GM21529 (cell line): Measurements from ENCODE around the gene PPP1R13B.
"Not testable (repeated sequence)": the region's sequence is repeated elsewhere in the genome, so short reads cannot be mapped to it uniquely, and the experiment has no call there.

Source experiments
- ATAC-seq: cut with Tn5 transposase; IDR thresholded peaks from one replicate; pipeline ENCODE4 v1.9.1; 2021; ENCODE audit not compliant: unreplicated experiment

The PPP1R13B gene

DNA sequence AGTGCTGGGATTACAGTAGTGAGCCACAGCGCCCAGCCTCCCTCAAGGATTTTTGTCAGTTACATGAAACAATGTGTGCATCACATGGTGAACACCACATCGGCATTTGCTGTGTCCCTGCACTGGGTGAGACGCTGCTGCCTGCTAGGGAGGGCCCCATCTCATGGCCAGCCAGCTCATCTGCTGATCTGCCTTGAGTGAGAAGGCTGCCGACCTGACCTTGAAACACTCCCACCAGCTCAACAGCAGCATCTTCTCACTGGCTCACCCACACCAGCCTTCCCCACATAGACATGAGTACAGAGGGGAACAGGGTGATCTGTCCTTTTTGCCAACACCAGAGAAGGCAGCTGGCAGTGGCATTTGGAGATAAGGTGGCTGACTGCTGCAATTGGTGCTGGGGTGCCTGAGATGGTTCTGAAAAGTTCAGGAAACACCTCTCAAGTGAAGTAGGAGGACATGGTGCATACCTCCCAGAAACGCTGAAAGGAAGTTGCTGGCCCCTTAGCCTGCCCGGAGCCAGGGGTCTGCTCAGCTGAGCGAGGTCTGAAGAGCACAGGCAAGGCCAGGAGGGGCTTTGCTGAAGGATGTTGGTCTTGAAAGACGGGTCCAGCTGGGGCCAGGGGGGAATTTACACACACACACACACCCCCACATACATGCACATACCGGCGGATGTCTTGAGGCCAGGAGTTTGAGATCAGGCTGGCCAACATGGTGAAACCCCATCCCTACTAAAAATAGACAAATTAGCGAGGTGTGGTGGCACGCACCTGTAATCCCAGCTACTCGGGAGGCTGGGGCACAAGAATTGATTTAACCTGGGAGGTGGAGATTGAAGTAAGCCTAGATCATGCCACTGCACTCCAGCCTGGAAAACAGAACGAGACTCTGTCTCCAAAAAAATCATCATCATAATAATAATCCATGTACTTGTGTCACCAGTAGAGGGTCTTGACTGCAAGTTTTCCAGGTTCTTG, 14.3 kb upstream of the PPP1R13B start:
- no peak for ATAC-seq

DNA sequence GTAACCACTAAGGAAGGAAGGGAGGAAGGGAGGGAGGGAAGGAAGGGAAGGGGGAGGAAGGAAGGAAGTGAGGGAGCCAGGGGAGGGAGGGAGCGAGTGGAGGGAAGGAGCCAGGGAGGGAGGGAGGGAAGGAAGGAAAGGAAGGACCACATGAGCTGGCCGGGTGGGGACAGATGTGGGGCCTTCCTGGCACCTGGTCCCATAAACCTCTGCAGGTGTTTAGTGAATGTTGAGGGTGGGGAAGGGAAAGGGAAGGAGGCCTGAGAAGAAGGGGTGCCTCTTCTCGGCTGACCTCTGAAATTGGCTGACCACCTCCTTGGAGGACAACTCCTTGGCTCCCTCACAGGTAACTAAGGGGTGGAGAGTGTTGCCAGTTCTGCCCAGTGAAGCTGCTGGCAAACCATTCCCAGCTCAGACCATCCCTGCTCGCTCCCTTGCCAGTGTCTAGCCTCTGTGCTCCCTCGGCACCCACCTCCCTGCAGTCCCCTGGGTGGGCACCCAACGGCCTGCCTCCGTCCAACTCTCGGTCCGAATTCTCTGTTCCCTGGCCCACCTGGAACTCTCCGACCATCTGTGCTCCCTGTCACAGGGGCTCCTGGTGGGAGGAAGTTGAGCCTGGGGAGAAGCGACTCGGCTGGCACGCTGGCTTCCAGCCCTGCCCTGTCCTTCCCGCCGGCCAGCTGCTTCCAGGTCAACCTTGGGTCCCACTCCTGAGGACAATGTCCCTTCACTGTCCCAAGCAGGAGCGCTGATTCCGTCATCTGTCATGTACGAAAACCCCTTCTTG, 12.2 kb upstream of the PPP1R13B start:
- no peak for ATAC-seq

DNA sequence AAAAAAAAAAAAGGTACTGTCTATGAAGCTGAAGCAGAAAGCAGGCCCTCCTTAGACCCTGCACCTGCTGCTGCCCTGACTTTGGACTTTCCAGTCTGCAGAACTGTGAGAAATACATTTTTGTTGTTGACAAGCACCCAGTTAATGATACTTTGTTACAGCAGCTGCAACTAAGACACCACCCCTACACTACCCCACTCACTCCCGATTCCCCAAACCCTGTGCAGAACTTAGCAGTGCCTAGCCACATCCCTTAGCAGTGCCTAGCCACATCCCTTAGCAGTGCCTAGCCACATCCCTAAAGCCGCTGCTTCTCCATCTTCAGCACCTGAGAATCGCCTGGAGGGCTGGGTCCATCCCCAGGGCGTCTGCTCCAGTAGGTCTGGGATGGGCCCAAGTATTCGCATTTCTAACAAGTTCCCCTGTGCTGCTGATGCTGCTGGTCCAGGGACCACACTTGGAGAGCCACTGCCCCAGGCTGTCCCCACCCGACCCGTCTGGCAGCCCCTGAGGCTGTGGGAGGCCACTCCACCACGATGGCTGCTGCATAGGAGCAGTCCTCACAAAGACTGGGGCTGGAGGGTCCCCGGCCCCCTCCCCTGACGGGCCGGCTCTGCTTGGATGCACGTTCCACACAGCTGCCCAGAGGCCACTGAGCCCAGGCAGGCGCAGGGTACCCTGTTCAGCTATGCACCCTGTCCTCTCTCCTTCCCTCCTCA, 10.8 kb upstream of the PPP1R13B start:
- no peak for ATAC-seq

DNA sequence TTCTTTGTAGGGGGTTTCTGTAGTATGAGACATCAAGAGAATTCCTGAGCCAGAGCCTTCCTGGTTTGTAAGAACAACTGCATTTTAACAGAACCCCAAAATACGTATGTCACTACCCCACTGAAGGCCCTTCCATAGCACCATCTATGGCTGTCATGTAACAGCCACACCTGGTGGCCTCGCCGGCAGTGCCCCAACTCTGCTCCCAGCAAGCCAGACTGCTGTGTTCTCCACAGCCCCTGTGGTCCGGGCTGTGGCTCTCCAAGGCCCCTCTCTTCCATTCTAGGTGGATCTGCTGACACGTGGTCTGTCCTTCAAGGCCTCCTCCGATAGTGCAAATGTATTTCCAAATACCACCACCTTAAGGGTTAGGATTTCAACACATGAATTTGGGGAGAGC, 9.9 kb upstream of the PPP1R13B start:
- ATAC-seq = no peak

DNA sequence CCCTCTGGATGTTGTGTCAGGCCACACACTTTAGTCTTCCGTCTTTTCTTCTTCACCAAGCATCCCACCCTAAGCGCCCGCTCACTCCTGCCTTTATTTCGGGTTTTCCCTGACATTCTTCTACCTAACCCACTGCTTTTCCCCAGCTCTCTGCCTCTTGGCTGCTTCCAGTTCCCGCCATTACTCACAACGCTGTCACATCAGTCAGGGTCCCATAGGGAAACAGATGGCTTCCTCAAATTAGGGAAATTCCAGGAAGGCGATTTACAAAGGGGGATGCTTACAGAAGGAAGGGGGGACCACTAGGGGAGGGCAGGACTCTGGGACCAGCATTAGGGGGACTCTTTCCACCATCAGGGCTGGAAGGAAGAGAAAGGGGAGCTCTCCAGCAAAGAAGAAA, 9.2 kb upstream of the PPP1R13B start:
- no peak for ATAC-seq

DNA sequence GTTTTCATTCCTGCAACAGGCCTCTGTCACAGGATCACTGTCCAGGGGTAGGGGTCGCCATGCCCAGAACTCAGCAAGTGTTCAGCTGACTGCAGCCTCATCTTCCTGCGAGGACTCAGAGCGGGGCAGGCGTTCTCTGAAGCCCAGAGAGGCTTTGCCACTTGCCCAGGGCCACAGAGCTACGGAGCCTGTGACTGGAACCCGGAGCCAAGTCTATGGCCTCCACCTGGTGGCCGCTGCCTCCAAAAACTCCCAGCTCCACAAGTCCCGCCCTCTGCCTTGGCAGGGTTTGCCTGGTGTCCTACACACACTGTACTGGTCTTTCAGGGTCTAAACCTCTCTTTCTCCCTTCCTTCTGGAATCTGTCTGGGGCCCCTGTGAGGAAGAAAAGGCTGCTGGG, 8.7 kb upstream of the PPP1R13B start:
- ATAC-seq = no peak

DNA sequence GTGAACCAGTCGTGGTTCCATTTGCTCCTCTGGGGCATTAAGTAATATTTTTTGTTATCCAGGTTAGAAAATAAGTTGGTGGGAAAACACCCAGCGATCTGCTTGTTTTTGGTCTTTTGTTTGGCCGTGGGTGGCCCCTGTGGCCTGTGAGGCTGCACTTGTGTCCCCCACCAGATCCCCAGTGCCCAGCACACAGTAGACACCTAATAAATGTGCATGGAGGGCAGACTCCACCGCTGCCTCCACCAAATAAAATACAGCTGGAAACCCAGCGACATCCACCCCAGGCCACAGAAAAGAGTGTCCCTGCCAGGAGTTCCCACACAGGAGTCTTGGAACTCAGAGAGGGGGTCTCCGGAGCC, 8.3 kb upstream of the PPP1R13B start:
- no peak for ATAC-seq

DNA sequence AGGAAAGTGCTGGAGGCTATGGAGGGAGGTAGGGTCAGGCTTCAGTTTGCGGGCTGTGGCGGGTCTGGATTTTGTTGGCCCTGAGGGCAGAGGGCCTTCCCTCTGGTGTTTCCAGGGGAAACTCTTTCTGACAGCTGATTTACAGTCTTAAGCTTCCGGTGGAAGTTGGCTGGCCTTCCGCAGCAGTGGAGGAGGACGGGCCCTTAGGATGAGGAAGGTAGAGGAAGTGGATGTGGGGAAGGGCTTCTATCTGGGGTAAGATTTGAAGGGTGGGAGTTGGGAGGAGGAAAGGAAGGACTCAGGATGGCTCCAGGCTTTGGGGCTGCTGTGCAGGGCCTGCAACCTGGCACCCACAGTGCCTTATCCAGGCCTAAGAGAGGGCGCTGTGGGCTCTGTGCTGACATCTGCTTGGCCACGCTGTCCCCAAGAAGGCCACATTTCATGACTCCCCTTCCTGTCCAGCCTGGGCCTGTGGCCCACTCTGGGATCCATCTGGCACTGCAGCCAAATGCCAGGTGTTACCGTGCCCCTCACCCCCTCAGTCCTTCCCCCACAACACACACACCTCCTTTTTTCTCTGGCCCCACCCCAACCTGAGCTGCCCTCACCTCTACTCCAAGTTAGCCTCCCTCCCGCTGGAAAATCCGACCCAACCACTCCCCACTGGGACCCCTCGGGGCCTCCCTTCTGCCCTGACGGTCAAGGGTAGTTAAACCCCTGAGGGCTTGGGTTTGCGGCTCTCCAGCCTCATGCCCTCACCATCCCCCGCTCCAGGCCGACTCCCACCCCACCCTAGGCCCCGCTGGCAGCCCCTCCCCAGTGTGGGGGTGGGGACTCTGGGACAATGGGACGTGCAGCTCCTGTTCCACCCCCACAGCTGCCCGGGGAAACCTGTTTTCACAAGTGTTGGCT, 7.7 kb upstream of the PPP1R13B start:
- no peak for ATAC-seq

DNA sequence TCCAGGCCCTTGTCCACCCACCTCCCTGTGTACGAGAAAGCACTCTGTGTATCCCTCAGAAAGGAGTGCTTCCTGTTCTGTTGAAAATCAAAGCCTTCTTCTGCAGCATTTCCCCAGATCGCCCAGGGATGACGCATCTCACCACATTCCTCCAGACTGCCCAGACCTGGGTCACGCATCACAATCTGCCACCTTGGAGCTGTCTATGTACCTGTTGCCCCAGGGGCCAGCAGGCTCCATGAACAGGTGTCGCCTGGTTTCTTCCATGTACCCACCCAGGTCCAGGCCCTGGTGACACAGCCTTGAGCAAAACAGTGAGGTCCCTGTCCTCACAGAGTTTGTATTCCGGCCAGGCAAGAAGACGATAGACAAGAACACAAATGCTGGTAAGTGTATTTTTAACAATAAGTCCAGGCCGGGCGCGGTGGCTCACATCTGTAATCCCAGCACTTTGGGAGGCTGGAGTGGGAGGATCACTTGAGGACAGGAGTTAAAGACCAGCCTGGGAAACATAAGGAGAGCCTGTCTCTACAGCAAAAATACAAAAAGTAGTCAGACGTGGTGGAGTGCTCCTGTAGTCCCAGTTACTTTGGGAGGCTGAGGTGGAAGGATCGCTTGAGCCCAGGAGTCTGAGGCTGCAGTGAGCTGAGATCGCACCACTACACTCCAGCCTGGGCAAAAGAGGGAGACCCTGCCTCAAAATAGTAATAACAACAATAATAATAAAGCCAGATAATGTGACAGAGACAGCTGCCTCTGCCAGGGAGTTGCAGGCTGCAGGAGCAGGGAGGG, 6.8 kb upstream of the PPP1R13B start:
- no peak for ATAC-seq

DNA sequence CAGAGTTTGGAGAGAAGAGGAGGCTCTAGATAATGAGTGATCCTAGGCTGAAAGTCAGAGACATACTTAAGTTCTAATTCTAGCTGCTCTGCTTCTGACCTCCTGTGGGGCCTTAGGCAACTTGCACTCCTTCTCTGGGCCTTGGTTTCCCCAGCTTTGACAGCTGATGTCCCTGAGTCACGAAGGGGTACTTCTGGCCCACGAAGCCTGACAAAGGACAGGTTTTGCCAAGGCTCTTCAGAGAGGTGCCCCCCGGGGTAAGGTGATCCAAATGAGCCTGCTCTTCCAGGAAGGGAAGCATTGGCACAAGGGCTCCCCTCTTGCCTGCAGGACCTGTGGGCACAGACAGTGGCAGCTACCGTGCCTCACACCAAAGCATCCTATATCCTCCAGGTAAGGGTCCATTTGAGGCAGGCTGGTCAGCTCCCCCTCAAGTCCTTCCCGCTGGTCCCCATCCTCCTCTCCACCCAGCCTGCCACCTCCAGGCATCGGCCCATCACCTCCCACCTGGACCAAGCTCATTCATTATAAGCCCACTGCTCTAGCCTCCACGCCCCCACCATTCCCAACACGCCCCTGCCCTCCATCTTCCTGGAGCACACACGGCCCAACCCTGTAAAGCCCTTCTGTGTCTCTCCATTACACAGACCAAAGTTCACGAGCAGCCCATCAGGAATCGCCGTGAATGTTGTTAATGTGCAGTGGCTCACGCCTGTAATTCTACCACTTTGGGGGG, 1.9 kb upstream of the PPP1R13B start:
- ATAC-seq = no peak

DNA sequence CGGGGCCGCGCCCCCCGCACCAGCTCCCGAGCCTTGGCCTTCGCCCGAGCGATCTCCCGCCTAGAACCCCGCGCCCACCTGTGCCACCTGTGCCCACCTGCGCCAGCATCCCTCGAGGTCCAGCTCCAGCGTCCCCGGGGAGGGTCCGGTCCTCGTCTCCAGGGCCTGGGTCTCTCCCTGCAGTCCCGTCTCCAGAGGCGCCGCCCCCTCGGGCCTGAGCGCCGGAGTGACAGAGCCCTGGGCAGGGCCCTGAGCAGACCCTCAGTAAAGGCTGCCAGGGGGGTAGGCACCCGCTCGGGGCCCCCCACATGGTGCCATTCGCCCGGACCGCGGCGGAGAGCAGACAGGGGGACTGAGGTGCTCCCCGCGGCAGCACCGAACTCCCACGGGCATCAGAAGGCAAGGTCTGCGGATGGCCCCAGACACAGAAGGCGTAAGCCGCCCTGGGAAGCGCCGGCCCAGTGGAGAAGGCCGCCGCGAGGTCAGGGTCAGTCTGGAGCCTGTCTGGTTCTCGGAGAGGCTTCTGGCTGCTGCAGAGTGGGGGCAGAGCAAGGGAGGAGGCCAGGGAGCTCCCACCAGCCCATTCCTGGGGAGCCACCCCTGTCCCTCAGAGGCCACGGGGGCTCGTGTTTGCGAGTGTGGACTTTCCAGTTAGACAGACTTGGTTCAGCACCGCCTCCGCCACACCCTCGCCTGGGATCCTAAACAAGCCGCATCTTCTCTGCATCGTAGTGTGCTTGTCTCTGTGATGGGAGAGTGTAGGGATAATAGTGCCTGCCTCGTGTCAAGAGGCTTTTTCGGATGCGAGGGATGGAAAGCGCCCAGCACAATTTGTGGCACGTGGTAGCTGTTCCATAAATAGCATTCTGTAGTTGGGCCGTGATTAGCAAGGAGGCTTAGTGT, 1.1 kb upstream of the PPP1R13B start:
- no peak for ATAC-seq

DNA sequence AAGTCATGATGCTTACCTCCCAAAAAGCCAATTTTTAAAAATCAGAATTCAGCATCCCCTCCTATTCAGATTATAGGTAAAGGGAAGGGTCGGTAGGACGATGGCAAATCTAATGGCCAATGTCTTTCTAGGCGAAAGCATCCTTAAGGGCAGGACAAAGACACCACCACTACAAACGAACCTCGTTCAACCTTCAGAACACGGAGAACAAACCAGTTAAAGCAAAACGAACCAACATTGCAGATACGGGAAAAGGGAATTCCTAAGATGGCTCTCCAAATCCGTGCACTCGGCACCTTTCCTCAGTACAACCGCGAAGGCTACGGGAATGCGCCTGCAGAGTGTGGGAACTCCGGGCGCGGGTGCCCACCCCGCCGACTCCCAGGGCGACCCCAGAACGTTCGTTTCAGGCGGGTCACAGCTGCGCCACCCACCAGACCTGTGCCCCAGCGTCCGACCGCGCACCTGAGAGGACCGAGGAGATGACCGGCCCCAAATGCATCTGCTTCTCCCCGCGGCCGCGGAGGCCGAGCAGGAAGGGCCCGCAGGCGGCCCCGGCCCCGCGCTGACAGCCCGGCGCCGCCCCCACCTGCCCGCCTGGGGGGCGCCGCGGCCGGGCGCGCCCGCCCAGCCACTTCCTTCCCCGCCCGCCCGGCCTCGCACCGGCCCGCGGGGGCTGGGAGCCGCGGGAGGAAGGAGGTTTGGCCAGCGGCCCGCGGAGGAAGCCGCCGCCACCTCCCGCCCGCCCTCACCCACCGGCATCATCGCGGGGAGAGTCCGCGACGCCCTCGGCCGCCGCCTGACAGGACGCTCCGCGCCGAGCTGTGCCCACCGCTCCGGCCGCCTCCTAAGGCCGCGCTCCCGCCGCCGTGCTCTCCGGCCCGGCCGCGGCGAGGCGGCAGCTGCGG, 578 bp downstream of the PPP1R13B start:
- ATAC-seq = peak; percentile 30

DNA sequence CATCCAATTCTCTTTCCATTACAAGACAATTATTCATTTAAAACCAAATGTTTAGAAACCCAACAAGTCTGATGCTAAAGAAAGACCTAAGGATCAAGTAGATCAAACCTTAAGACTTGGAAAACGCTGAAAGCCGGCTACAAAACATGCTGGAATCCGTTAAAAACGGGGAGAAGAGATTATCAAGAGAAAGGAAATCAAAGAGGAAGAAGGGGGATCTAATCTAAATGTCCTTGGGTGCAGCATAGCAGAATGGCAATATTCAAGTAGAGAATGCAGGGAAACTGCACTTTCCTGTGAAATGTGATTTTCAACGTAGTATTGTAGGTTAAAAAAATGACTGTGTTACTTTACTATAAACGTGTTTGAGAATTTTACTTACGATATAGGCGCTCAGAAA, 1.3 kb downstream of the PPP1R13B start:
- ATAC-seq = no peak

DNA sequence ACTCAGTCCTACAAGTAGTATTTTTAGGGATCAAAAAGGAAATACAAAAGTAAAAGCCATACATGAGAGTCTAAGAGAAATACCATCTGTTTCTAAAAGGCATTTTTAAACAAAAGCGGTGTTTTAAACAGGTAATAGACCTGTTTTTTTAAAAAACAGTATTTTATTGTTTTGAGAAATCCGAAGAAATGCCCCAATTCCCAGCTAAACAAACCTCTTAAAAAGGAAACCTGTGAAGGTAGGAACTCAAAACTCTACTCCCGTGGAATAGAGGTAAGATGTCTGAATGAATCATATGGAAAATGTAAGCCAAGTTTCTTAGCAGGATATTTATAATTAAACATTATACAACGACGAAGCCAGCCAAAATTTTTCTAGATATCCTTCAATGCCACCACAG, 2.0 kb downstream of the PPP1R13B start:
- no peak for ATAC-seq

DNA sequence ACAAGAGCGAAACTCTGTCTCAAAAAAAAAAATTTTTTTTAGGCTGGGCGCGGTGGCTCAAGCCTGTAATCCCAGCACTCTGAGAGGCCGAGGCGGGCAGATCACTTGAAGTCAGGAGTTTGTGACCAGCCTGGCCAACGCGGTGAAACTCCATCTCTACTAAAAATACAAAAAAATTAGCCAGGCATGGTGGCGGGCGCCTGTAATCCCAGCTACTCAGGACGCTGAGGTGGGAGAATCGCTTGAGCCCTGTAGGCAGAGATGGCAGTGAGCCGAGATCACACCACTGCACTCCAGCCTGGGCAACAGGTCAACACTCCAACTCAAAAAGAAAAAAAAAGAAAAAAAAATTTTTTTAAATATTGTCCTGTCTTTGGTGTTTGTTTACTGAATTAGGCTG, 6.1 kb downstream of the PPP1R13B start:
- not testable (repeated sequence) for ATAC-seq

DNA sequence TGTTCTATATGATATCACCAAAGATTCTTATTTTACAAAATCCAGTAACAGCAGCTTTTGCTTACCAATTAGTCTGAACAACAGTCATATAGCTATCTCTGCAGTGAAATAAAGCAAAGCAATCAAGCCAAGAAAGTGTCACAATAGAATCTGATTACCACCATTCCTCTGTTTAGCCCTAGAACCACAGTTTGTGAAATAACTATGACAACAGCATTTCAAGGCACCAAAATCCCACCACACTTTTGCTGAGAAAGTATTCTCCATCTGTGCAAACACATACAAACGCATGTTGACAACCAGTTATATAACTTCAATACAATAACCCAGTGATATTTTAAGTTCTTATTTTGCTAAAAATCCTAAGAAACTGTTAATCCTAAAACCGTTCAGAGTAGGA, 7.4 kb downstream of the PPP1R13B start:
- no peak for ATAC-seq

DNA sequence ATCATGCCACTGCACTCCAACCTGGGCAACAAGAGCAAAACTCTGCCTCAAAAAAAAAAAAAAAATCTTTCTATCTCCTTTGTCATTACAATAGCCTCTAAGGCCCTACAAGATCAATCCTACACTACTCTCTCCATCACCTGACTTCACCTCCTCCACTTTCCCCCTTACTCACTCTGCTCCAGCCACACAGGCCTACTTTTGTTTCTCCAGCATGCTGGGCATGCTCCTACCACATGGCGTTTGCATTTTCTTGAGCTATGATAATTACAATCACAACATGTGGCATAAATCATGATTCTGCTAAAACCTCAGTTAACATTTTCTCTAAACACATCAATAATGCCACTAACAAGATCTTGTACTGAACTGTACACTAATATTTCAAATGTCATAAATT, 7.8 kb downstream of the PPP1R13B start:
- no peak for ATAC-seq
